Measurements from ENCODE around the gene SORCS2. TPM values are rescaled to one million over a fixed set of nuclear protein-coding genes. Genes with fewer than 3 reads are reported as not detected.

The SORCS2 gene
- total RNA-seq, 2 donors from 2014 or later, result 1.5 to 1.7 TPM

DNA sequence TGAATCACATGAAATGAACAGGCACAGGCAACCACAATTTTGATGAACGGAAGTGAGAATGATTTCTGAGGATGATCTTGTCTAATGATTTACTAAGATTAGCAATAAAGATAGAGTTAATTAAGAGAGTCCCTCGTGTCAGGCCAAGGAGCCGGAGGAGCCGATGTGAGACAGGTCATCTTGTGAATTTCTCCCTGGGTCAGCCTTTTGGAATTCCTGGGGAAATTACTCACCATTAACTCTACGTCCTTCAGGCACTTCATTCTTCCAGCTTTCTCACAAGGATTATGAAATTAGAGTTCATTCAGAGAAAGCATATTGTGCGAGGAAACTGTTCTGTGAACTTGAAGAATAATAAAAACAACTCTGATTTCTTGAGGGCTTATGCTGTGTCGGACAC, 155.6 kb downstream of the SORCS2 start:
- Histone ChIP-seq H3K27ac (no peak overlapping the region), H3K27me3 (no peaks in the 10 kb centered on the region), H3K4me3 (no peak overlapping the region), H3K4me1 (no peaks in the 10 kb centered on the region), H3K36me3 (no peaks in the 10 kb centered on the region), H3K9me3 (peaks cover 0 to 19% of the 10 kb centered on the region in 2 donors)
- DNase-seq (ENCODE audit: low spot score), result no peak
- TF ChIP-seq, protein P1, sequence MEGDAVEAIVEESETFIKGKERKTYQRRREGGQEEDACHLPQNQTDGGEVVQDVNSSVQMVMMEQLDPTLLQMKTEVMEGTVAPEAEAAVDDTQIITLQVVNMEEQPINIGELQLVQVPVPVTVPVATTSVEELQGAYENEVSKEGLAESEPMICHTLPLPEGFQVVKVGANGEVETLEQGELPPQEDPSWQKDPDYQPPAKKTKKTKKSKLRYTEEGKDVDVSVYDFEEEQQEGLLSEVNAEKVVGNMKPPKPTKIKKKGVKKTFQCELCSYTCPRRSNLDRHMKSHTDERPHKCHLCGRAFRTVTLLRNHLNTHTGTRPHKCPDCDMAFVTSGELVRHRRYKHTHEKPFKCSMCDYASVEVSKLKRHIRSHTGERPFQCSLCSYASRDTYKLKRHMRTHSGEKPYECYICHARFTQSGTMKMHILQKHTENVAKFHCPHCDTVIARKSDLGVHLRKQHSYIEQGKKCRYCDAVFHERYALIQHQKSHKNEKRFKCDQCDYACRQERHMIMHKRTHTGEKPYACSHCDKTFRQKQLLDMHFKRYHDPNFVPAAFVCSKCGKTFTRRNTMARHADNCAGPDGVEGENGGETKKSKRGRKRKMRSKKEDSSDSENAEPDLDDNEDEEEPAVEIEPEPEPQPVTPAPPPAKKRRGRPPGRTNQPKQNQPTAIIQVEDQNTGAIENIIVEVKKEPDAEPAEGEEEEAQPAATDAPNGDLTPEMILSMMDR (IDR thresholded peaks at IDR 0.05), result no peak

GRCh38 chr4:7348946-7349900, 156.9 kb downstream of the SORCS2 start:
- Histone ChIP-seq H3K4me1 (no peaks in the 10 kb centered on the region), H3K27ac (no peak overlapping the region)

GRCh38 chr4:7350396-7350795, 158.1 kb downstream of the SORCS2 start:
- no peaks in the 10 kb centered on the region for H3K4me1 ChIP-seq
- H3K9me3 ChIP-seq, result peaks cover 0 to 18% of the 10 kb centered on the region in 2 donors
- no peak for DNase-seq (ENCODE audit: low spot score)
- H3K36me3 ChIP-seq, result no peaks in the 10 kb centered on the region
- TF ChIP-seq, protein P1 (IDR thresholded peaks at IDR 0.05), result no peak
- no peak overlapping the region for H3K27ac ChIP-seq
- no peaks in the 10 kb centered on the region for H3K27me3 ChIP-seq
- no peak overlapping the region for H3K4me3 ChIP-seq

More at GRCh38 chr4:7348946-7349900, 156.9 kb downstream of the SORCS2 start:
- TF ChIP-seq, protein P1 (IDR thresholded peaks at IDR 0.05), result no peak
- H3K9me3 ChIP-seq, result peaks cover 0 to 19% of the 10 kb centered on the region in 2 donors
- DNase-seq (ENCODE audit: low spot score), result no peak
- H3K27me3 ChIP-seq, result no peaks in the 10 kb centered on the region
- no peak overlapping the region for H3K4me3 ChIP-seq
- no peaks in the 10 kb centered on the region for H3K36me3 ChIP-seq

DNA sequence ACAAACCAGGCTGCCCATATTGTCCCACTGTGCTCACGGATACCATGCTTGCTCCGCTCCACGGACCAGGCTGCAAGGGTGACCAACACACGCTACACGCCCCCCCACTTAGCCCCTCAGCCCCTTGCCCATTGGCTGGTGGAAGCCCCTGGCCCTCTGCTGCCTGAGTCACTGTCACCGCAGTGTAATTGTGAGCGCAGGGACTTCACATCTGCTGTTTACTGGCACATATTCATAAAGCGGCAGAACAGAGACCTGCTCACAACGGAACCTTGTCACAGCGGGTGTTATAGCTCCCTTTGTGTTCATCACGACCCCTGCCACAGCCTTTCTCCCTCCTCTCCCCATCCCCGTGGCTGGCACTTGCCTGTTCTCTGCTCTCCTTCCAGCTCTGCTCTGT, 158.7 kb downstream of the SORCS2 start:
- peaks cover 0 to 12% of the 10 kb centered on the region in 2 donors for H3K9me3 ChIP-seq
- no peaks in the 10 kb centered on the region for H3K27me3 ChIP-seq
- no peaks in the 10 kb centered on the region for H3K36me3 ChIP-seq
- H3K4me3 ChIP-seq, result no peak overlapping the region
- H3K4me1 ChIP-seq, result no peaks in the 10 kb centered on the region
- no peak overlapping the region for H3K27ac ChIP-seq
- no peak for DNase-seq (ENCODE audit: low spot score)
- TF ChIP-seq, protein P1 (IDR thresholded peaks at IDR 0.05), result no peak

GRCh38 chr4:7352486-7352885, 160.1 kb downstream of the SORCS2 start:
- Histone ChIP-seq H3K4me3 (no peak overlapping the region), H3K4me1 (peaks cover 0 to 5% of the 10 kb centered on the region in 2 donors), H3K36me3 (no peaks in the 10 kb centered on the region)

More at GRCh38 chr4:7352486-7352885, 160.1 kb downstream of the SORCS2 start:
- Histone ChIP-seq H3K9me3 (no peaks in the 10 kb centered on the region), H3K27me3 (no peaks in the 10 kb centered on the region), H3K27ac (no peak overlapping the region)
- no peak for DNase-seq (ENCODE audit: low spot score)
- TF ChIP-seq, protein P1 (IDR thresholded peaks at IDR 0.05), result no peak
